GM12873 (cell line): ENCODE data around the gene EXT2.

Experiments
- CTCF ChIP-seq: IDR thresholded peaks from 2 replicates; pipeline ENCODE4 v1.5.1; 2012; ENCODE audit warnings: low read depth, mild to moderate bottlenecking, moderate library complexity, low read length, control low read depth; ENCODE audit not compliant: insufficient read depth; ENCODE audit errors: missing control alignments

The EXT2 gene

GRCh38 chr11:44250421-44250820, 154.9 kb downstream of the EXT2 start:
- no peak for TF ChIP-seq CTCF

GRCh38 chr11:44252999-44253602, 157.6 kb downstream of the EXT2 start:
- TF ChIP-seq CTCF = no peak

- no peak for TF ChIP-seq CTCF
Measured at GRCh38 chr11:44255406-44256071, 160.1 kb downstream of the EXT2 start.

GRCh38 chr11:44256673-44257291, 161.3 kb downstream of the EXT2 start:
- TF ChIP-seq CTCF = no peak

GRCh38 chr11:44257338-44258189, 162.1 kb downstream of the EXT2 start:
- TF ChIP-seq CTCF = no peak

- TF ChIP-seq CTCF = no peak
Measured at GRCh38 chr11:44258190-44258489, 162.7 kb downstream of the EXT2 start.
